ENCODE data around the gene EMCN.

Gene EMCN

GRCh38 chr4:100367451-100367850, 150.4 kb downstream of the EMCN start:
- Histone ChIP-seq H4K20me1 (ENCODE audit: low read depth, low read length) (no peaks in the 10 kb centered on the region), H3K9me3 (ENCODE audit: insufficient read depth, low read length) (no peaks in the 10 kb centered on the region), H3K27me3 (ENCODE audit: low read length) (no peaks in the 10 kb centered on the region), H2AFZ (ENCODE audit: low read depth, low read length, severe bottlenecking) (no peak overlapping the region), H3K9me2 (replicated peaks; ENCODE audit: insufficient read depth, low read length) (no peaks in the 10 kb centered on the region), H3K4me2 (ENCODE audit: low read depth, low read length, poor library complexity, severe bottlenecking) (no peak overlapping the region), H3K9ac (ENCODE audit: low read length) (no peak overlapping the region), H3K36me3 (ENCODE audit: low read length) (no peaks in the 10 kb centered on the region), H3K27ac (ENCODE audit: low read depth, low read length) (no peak overlapping the region), H3K79me2 (ENCODE audit: insufficient read depth, low read length) (no peaks in the 10 kb centered on the region), H3F3A (ENCODE audit: insufficient read depth) (no peaks in the 10 kb centered on the region), H3K4me3 (ENCODE audit: insufficient read depth, low read length, poor library complexity, severe bottlenecking) (no peak overlapping the region)
- no peak for TF ChIP-seq EZH2phosphoT487 (conservative IDR thresholded peaks at IDR 0.05; ENCODE audit: low read length)
- TF ChIP-seq, protein P1, sequence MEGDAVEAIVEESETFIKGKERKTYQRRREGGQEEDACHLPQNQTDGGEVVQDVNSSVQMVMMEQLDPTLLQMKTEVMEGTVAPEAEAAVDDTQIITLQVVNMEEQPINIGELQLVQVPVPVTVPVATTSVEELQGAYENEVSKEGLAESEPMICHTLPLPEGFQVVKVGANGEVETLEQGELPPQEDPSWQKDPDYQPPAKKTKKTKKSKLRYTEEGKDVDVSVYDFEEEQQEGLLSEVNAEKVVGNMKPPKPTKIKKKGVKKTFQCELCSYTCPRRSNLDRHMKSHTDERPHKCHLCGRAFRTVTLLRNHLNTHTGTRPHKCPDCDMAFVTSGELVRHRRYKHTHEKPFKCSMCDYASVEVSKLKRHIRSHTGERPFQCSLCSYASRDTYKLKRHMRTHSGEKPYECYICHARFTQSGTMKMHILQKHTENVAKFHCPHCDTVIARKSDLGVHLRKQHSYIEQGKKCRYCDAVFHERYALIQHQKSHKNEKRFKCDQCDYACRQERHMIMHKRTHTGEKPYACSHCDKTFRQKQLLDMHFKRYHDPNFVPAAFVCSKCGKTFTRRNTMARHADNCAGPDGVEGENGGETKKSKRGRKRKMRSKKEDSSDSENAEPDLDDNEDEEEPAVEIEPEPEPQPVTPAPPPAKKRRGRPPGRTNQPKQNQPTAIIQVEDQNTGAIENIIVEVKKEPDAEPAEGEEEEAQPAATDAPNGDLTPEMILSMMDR (IDR thresholded peaks at IDR 0.05; ENCODE audit: insufficient read depth, low read length, poor library complexity, severe bottlenecking), result no peak

DNA sequence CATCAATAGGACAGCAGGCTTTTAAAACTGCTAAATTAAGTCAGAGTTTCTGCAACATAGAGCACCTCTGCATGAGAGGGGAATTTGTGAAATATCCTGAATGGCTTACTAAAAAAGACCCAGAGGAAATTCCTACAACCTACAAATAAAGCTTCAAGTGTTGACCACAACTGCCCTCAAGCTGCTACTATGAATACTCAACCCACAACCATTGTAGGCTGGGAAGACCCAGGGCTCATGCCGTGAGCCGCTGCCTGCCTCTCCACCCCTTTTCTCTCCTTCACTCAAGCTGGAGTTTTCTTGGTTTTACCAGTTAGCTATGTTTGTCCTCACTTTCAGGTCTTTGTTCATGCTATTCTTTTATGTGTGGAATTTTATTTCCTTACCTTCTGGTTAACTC, 151.6 kb downstream of the EMCN start:
- Histone ChIP-seq H3K9ac (ENCODE audit: low read length) (no peak overlapping the region), H3K4me2 (ENCODE audit: low read depth, low read length, poor library complexity, severe bottlenecking) (no peak overlapping the region), H4K20me1 (ENCODE audit: low read depth, low read length) (no peaks in the 10 kb centered on the region), H3F3A (ENCODE audit: insufficient read depth) (no peaks in the 10 kb centered on the region), H3K9me3 (ENCODE audit: insufficient read depth, low read length) (no peaks in the 10 kb centered on the region), H3K27me3 (ENCODE audit: low read length) (no peaks in the 10 kb centered on the region), H3K4me3 (ENCODE audit: insufficient read depth, low read length, poor library complexity, severe bottlenecking) (no peak overlapping the region), H2AFZ (ENCODE audit: low read depth, low read length, severe bottlenecking) (no peak overlapping the region), H3K79me2 (ENCODE audit: insufficient read depth, low read length) (no peaks in the 10 kb centered on the region), H3K9me2 (replicated peaks; ENCODE audit: insufficient read depth, low read length) (no peaks in the 10 kb centered on the region), H3K27ac (ENCODE audit: low read depth, low read length) (no peak overlapping the region), H3K36me3 (ENCODE audit: low read length) (no peaks in the 10 kb centered on the region)
- TF ChIP-seq, protein P1 (IDR thresholded peaks at IDR 0.05; ENCODE audit: insufficient read depth, low read length, poor library complexity, severe bottlenecking), result no peak
- no peak for TF ChIP-seq EZH2phosphoT487 (conservative IDR thresholded peaks at IDR 0.05; ENCODE audit: low read length)

DNA sequence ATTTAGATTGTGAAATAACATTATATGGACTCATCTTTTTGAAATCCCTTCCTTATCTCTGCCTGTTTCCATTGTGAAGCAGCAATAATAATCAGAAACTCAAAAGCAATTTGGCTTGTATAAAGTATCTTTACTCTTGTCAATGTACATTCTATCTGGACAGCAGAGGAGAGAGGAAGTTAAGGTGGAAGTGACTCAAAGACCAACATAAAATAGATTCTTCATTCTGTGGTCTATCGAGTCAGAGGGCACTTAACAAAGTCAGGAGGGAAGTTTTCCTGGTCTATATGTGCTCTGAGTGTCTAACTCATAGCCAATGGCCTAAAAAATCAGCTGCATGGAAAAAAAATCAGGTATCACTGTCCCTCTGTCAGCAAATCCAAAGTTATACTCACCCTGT, 155.5 kb downstream of the EMCN start:
- Histone ChIP-seq H3K36me3 (ENCODE audit: low read length) (no peaks in the 10 kb centered on the region), H3K4me3 (ENCODE audit: insufficient read depth, low read length, poor library complexity, severe bottlenecking) (no peak overlapping the region), H3K27ac (ENCODE audit: low read depth, low read length) (no peak overlapping the region), H3K9me2 (replicated peaks; ENCODE audit: insufficient read depth, low read length) (no peaks in the 10 kb centered on the region), H4K20me1 (ENCODE audit: low read depth, low read length) (no peaks in the 10 kb centered on the region), H2AFZ (ENCODE audit: low read depth, low read length, severe bottlenecking) (no peak overlapping the region), H3K27me3 (ENCODE audit: low read length) (no peaks in the 10 kb centered on the region), H3K9me3 (ENCODE audit: insufficient read depth, low read length) (no peaks in the 10 kb centered on the region), H3K79me2 (ENCODE audit: insufficient read depth, low read length) (no peaks in the 10 kb centered on the region), H3F3A (ENCODE audit: insufficient read depth) (no peaks in the 10 kb centered on the region), H3K4me2 (ENCODE audit: low read depth, low read length, poor library complexity, severe bottlenecking) (no peak overlapping the region), H3K9ac (ENCODE audit: low read length) (no peak overlapping the region)
- no peak for TF ChIP-seq EZH2phosphoT487 (conservative IDR thresholded peaks at IDR 0.05; ENCODE audit: low read length)
- TF ChIP-seq, protein P1 (IDR thresholded peaks at IDR 0.05; ENCODE audit: insufficient read depth, low read length, poor library complexity, severe bottlenecking), result no peak

All from SU-DHL-6 (cell line).